Measurements from ENCODE around the gene CALY. TPM values are rescaled to one million over a fixed set of nuclear protein-coding genes. Genes with fewer than 3 reads are reported as not detected.

CALY gene
- total RNA-seq, 1 experiment from 2014 or later, result 0.47 TPM

DNA sequence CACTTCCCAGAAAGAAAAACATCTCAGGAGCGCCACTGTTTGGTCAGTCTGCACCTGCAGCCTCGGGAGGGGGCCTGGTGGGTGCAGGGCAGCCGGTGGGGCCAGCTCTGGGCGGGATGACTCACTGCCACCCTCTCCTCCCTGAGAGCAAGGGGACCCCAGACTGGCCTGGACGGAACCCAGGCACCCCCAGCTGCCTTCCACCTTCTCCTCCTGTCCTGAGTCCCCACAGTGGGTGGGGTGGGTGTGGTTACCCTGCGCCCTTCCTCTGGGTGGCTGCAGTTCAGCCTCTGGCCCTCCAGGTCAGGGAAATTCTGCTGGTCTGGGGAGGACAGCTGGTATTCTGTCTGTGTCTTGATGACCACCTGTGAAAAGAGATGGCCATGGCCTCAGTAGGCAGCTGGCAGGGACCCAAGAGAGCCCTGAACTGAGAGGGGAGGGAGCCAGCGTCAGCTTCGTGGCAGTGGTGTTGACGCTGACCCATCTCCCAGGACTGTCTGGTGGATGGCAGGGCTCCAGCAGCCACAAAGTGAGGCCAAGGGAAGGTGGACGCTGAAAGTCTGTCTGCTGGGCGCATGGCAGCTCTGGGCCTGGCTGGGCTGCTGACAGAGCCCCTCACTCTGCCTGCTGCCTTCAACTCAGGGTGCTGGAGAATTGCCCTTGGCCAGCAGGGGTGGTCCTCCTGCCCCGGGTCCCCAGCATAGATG is 8.9 kb downstream of the CALY start:
- ATAC-seq (no peak), DNase-seq (ENCODE audit: low read depth, low spot score) (no peak)
- Histone ChIP-seq H3K27ac (ENCODE audit: low read depth, low read length) (no peak overlapping the region), H3K9ac (ENCODE audit: low read length) (no peak overlapping the region), H3K4me2 (ENCODE audit: low read length) (no peak overlapping the region), H3K9me2 (ENCODE audit: insufficient read depth) (no peaks in the 10 kb centered on the region), H3K9me3 (ENCODE audit: control insufficient read depth in 1 of 2, insufficient read depth in 1 of 2, low read depth in 1 of 2, low read length in 2 of 2) (no peaks in the 10 kb centered on the region), H3K36me3 (ENCODE audit: control insufficient read depth in 1 of 2, insufficient read depth in 2 of 2, low read length in 2 of 2) (no peaks in the 10 kb centered on the region), H3K4me1 (ENCODE audit: control insufficient read depth in 1 of 2, insufficient read depth in 2 of 2, low read length in 2 of 2) (peaks cover 3 to 20% of the 10 kb centered on the region in 2 experiments), H3K79me2 (ENCODE audit: insufficient read depth, low read length) (no peaks in the 10 kb centered on the region), H4K20me1 (ENCODE audit: insufficient read depth) (no peaks in the 10 kb centered on the region), H3K27me3 (ENCODE audit: insufficient read depth, low read length) (no peaks in the 10 kb centered on the region), H3K4me3 (replicated peaks in 1 of 2; ENCODE audit: low read depth in 1 of 2, low read length in 2 of 2) (no peak overlapping the region), H2AFZ (ENCODE audit: low read depth, low read length, poor library complexity, severe bottlenecking) (no peak overlapping the region)
- TF ChIP-seq EGR1 (IDR thresholded peaks at IDR 0.05; ENCODE audit: low read depth) (no peak), JUND (IDR thresholded peaks at IDR 0.05) (no peak), SRF (IDR thresholded peaks at IDR 0.05; ENCODE audit: low read depth) (no peak), SIN3A (IDR thresholded peaks at IDR 0.05; ENCODE audit: low read depth) (no peak), CBX3 (IDR thresholded peaks at IDR 0.05; ENCODE audit: low read depth) (no peak), CTCF (IDR thresholded peaks at IDR 0.05 in 2 of 3, conservative IDR thresholded peaks at IDR 0.05 in 1 of 3; ENCODE audit: borderline replicate concordance in 1 of 3, insufficient read depth in 1 of 3, low read depth in 2 of 3, low read length in 2 of 3) (no peak), FOSL1 (IDR thresholded peaks at IDR 0.05; ENCODE audit: low read depth) (no peak), RAD21 (IDR thresholded peaks at IDR 0.05; ENCODE audit: low read depth) (no peak), ZNF274 (IDR thresholded peaks at IDR 0.05; ENCODE audit: low read depth, low read length) (no peak), CEBPB (IDR thresholded peaks at IDR 0.05; ENCODE audit: low read depth) (no peak), POLR2AphosphoS5 (IDR thresholded peaks at IDR 0.05; ENCODE audit: low read depth, low read length) (no peak), EZH2phosphoT487 (IDR thresholded peaks at IDR 0.05; ENCODE audit: borderline replicate concordance) (no peak), ELF1 (IDR thresholded peaks at IDR 0.05; ENCODE audit: borderline replicate concordance, low read depth) (no peak), SP1 (IDR thresholded peaks at IDR 0.05; ENCODE audit: low read depth) (no peak), YY1 (IDR thresholded peaks at IDR 0.05; ENCODE audit: extremely low read depth, insufficient replicate concordance, low read depth, low read length) (no peak), TCF7L2 (IDR thresholded peaks at IDR 0.05; ENCODE audit: borderline replicate concordance, extremely low read depth, insufficient read depth, insufficient read length) (no peak), POLR2A (IDR thresholded peaks at IDR 0.05; ENCODE audit: borderline replicate concordance, extremely low read depth, insufficient read depth, insufficient read length) (no peak)
- TF ChIP-seq, protein P1, sequence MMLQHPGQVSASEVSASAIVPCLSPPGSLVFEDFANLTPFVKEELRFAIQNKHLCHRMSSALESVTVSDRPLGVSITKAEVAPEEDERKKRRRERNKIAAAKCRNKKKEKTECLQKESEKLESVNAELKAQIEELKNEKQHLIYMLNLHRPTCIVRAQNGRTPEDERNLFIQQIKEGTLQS (IDR thresholded peaks at IDR 0.05), result no peak
- TF ChIP-seq, protein P2, sequence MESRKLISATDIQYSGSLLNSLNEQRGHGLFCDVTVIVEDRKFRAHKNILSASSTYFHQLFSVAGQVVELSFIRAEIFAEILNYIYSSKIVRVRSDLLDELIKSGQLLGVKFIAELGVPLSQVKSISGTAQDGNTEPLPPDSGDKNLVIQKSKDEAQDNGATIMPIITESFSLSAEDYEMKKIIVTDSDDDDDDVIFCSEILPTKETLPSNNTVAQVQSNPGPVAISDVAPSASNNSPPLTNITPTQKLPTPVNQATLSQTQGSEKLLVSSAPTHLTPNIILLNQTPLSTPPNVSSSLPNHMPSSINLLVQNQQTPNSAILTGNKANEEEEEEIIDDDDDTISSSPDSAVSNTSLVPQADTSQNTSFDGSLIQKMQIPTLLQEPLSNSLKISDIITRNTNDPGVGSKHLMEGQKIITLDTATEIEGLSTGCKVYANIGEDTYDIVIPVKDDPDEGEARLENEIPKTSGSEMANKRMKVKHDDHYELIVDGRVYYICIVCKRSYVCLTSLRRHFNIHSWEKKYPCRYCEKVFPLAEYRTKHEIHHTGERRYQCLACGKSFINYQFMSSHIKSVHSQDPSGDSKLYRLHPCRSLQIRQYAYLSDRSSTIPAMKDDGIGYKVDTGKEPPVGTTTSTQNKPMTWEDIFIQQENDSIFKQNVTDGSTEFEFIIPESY (IDR thresholded peaks at IDR 0.05; ENCODE audit: extremely low read depth, insufficient replicate concordance, low read length), result no peak
- RAD21 ChIA-PET (ENCODE audit: low non-redundant PET in 1 of 2, low total read pairs in 2 of 2, uncharacterized antibody in 2 of 2, unreplicated experiment in 2 of 2), result no interaction called here
- BruUV-seq (replicated peaks), result no TSS peak
- POLR2A ChIA-PET, result no interaction called here
- CTCF ChIA-PET, result interaction anchor here (2.3 kb wide), 1 partner anchor 10 kb away, joined by 6 read pairs; no protein-coding TSS in a partner anchor
- intact Hi-C loops (cut with micrococcal nuclease), result no loop called here

Measured in HCT116 (cell line).